Gastroesophageal sphincter (tissue), 3 donors: ENCODE data around the gene ENTPD7.

ENCODE experiments used
- EP300 ChIP-seq: sonication (generic); formaldehyde crosslinking; IDR thresholded peaks from one replicate; pipeline ENCODE4 v1.6.1; 2017; ENCODE audit warnings: antibody characterized with exemption, mild to moderate bottlenecking
- POLR2A ChIP-seq, 2 donors: fragments of 450-650 bp; IDR thresholded peaks; one replicate each; pipeline ENCODE4 v1.6.1; 2017; ENCODE audit warnings: antibody characterized with exemption in 2 of 2, mild to moderate bottlenecking in 2 of 2, moderate library complexity in 1 of 2
- POLR2AphosphoS5 ChIP-seq: sonication (generic); formaldehyde crosslinking; IDR thresholded peaks from one replicate; pipeline ENCODE4 v1.6.1; 2017; ENCODE audit warnings: antibody characterized with exemption
- TF ChIP-seq, protein P1 (sequence below), 4 experiments: fragments of 200-600 bp in 2 of 4; fragments of 450-650 bp in 2 of 4; sonication (generic) in 1 of 4; IDR thresholded peaks; one replicate each; pipeline ENCODE4 v1.5.1; 2017 to 2019; ENCODE audit warnings: antibody characterized with exemption in 4 of 4, mild to moderate bottlenecking in 2 of 4, moderate library complexity in 2 of 4

- TF ChIP-seq, protein P1, sequence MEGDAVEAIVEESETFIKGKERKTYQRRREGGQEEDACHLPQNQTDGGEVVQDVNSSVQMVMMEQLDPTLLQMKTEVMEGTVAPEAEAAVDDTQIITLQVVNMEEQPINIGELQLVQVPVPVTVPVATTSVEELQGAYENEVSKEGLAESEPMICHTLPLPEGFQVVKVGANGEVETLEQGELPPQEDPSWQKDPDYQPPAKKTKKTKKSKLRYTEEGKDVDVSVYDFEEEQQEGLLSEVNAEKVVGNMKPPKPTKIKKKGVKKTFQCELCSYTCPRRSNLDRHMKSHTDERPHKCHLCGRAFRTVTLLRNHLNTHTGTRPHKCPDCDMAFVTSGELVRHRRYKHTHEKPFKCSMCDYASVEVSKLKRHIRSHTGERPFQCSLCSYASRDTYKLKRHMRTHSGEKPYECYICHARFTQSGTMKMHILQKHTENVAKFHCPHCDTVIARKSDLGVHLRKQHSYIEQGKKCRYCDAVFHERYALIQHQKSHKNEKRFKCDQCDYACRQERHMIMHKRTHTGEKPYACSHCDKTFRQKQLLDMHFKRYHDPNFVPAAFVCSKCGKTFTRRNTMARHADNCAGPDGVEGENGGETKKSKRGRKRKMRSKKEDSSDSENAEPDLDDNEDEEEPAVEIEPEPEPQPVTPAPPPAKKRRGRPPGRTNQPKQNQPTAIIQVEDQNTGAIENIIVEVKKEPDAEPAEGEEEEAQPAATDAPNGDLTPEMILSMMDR (IDR thresholded peaks at IDR 0.05), result no peak
- TF ChIP-seq EP300, result no peak
- no peak for TF ChIP-seq POLR2A (IDR thresholded peaks at IDR 0.05)
- TF ChIP-seq POLR2AphosphoS5, result no peak
Measured at GRCh38 chr10:99672884-99673283, 13.6 kb downstream of the ENTPD7 start.
